GM13977 (cell line): ENCODE results near the gene PRKCA.

ENCODE experiments used
- DNase-seq: peaks from one replicate; pipeline ENCODE4 v3.0.0; 2012; ENCODE audit warnings: low spot score
- CTCF ChIP-seq: IDR thresholded peaks from 2 replicates; pipeline ENCODE4 v1.5.1; 2012; ENCODE audit warnings: mild to moderate bottlenecking, control low read depth; ENCODE audit not compliant: insufficient read depth; ENCODE audit errors: extremely low read depth, missing control alignments
- in situ Hi-C: fragments of 300-500 bp; cut with MboI; formaldehyde crosslinking; loops from one replicate; pipeline ENCODE4 v1.12.0; 2022; ENCODE audit warnings: low sequenced_read_pairs, low pct_unique_long_range_greater_than_20kb, mixed read lengths, inconsistent platforms; ENCODE audit not compliant: unreplicated experiment

Gene PRKCA

GRCh38 chr17:66299711-66300110 is 2.7 kb upstream of the PRKCA start:
- no peak for TF ChIP-seq CTCF
- no peak for DNase-seq
- in situ Hi-C loops: no loop called here

- in situ Hi-C loops: no loop called here
- no peak for DNase-seq
- TF ChIP-seq CTCF: no peak
These were observed 1.5 kb upstream of the PRKCA start for GRCh38 chr17:66300956-66301355.

- in situ Hi-C loops: no loop called here
- DNase-seq: no peak
These were observed 998 bp upstream of the PRKCA start for GRCh38 chr17:66301367-66301863.

GRCh38 chr17:66302761-66303626 is 581 bp downstream of the PRKCA start:
- TF ChIP-seq CTCF: no peak
- DNase-seq: peak; percentile 22
- in situ Hi-C loops: no loop called here

More at GRCh38 chr17:66301367-66301863, 998 bp upstream of the PRKCA start:
- TF ChIP-seq CTCF: no peak

GRCh38 chr17:66304304-66305174 is 2.1 kb downstream of the PRKCA start:
- no peak for TF ChIP-seq CTCF
- in situ Hi-C loops: no loop called here
- DNase-seq: no peak

- no peak for DNase-seq
- TF ChIP-seq CTCF: no peak
- in situ Hi-C loops: no loop called here
These were observed 4.0 kb downstream of the PRKCA start for GRCh38 chr17:66306446-66306845.
